ENCODE measurements around the gene LYSET. TPM values are rescaled to one million over a fixed set of nuclear protein-coding genes. Genes with fewer than 3 reads are reported as not detected.

The LYSET gene
- total and polyA plus RNA-seq, 10 of the 15 experiments (the other 5 are each of a cell fraction or from before 2014, with no cell fraction given), result 11.9 to 34.5 (median 21.2) TPM

- in situ Hi-C loops (cut with MboI) (no loop called here), intact Hi-C loops (cut with micrococcal nuclease; ENCODE audit: unreplicated experiment) (no loop called here)
- H3K27ac ChIP-seq (ENCODE audit: control insufficient read depth, insufficient read depth), result no peak overlapping the region
- BruUV-seq (replicated peaks), result no TSS peak
- no peak for FAIRE-seq
- WGBS (ENCODE audit: insufficient coverage, insufficient replicate concordance, low lambda C conversion rate, missing lambda C conversion rate), result over 99% methylated on average over 5 of the region's 5 CpGs
- no peak overlapping the region for H2AFZ ChIP-seq (ENCODE audit: control insufficient read depth, low read depth, low read length)
- ChIA-PET RAD21 (ENCODE audit: unreplicated experiment) (no interaction called here), CTCF (no interaction called here), SMC1A (ENCODE audit: uncharacterized antibody, unreplicated experiment) (no interaction called here), POLR2A (no interaction called here)
- DNase-seq (ENCODE audit: low read depth, low spot score), result no peak
- no peaks in the 10 kb centered on the region for H4K20me1 ChIP-seq (ENCODE audit: control insufficient read depth, insufficient read depth)
- peaks cover 20% of the 10 kb centered on the region for H3K79me2 ChIP-seq (ENCODE audit: control insufficient read depth, insufficient read depth, low read length)
- no peaks in the 10 kb centered on the region for H3K27me3 ChIP-seq (replicated peaks in 1 of 2; ENCODE audit: control insufficient read depth in 2 of 2, insufficient read depth in 2 of 2, low read length in 1 of 2)
- H3K4me1 ChIP-seq (ENCODE audit: control insufficient read depth, insufficient read depth, low read length), result no peaks in the 10 kb centered on the region
- TF ChIP-seq RFX5 (IDR thresholded peaks at IDR 0.05; ENCODE audit: low read depth, low read length) (no peak), ZNF217 (IDR thresholded peaks at IDR 0.05) (no peak), ESRRA (IDR thresholded peaks at IDR 0.05; ENCODE audit: low read length) (no peak), RAD21 (IDR thresholded peaks at IDR 0.05; ENCODE audit: insufficient read depth, low read depth, low read length) (no peak), HDAC6 (IDR thresholded peaks at IDR 0.05; ENCODE audit: unreplicated experiment) (no peak), ZNF687 (IDR thresholded peaks at IDR 0.05) (no peak), NFIC (IDR thresholded peaks at IDR 0.05; ENCODE audit: low read depth, low read length) (no peak), CBX3 (IDR thresholded peaks at IDR 0.05; ENCODE audit: borderline replicate concordance, low read depth) (no peak), CHD1 (IDR thresholded peaks at IDR 0.05; ENCODE audit: low read depth, low read length) (no peak), CBFB (IDR thresholded peaks at IDR 0.05; ENCODE audit: low read depth) (no peak), ZBTB4 (CRISPR knock-in tag; IDR thresholded peaks at IDR 0.05) (no peak), ATF7 (IDR thresholded peaks at IDR 0.05; ENCODE audit: low read depth) (no peak), IRF4 (IDR thresholded peaks at IDR 0.05; ENCODE audit: low read depth, low read length) (no peak), RCOR1 (conservative IDR thresholded peaks at IDR 0.05; ENCODE audit: low read depth, low read length) (no peak)
- H3K9ac ChIP-seq (ENCODE audit: control insufficient read depth, insufficient read depth, low read length), result no peak overlapping the region
- no peaks in the 10 kb centered on the region for H3K9me3 ChIP-seq (replicated peaks; ENCODE audit: control insufficient read depth, insufficient read depth, low read length)
- ATAC-seq, result no peak
- no peaks in the 10 kb centered on the region; a peak in 1 of 4 replicates for H3K36me3 ChIP-seq (ENCODE audit: control insufficient read depth in 2 of 2, insufficient read depth in 2 of 2, low read length in 1 of 2)
- no peak overlapping the region for H3K4me2 ChIP-seq (ENCODE audit: control insufficient read depth, insufficient read depth)
- H3K4me3 ChIP-seq, result no peak overlapping the region
Measured at GRCh38 chr14:93200553-93200952, 15.4 kb downstream of the LYSET start.
